Islet of Langerhans (tissue), 1 donor: ENCODE measurements around the gene EIF3D.
"Not testable (repeated sequence)": the region's sequence is repeated elsewhere in the genome, so short reads cannot be mapped to it uniquely, and the experiment has no call there.

ENCODE experiments used
- FAIRE-seq: peaks from one replicate; lab custom pipeline; 2011; peaks lifted over from hg19 to GRCh38; lab: Jason Lieb, UNC

EIF3D gene

DNA sequence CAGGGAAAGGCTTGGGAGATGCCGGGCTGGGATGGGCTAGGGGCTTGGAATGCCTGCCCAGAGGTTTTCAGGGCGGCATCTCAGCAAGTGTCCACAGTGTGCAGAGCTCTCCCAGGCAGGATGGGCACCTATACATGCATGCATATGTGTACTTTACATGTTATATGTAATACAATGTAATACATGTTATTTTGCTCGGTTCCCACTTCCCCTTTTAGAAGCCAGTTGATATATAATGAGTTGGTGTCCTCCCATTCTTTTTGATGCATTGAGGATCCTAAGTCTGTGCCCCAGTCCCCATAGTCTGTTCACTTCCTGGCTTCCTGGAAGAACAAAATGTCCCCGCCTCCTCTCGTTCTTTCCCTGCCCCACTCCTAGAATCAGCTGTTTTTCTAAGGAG, 20.1 kb upstream of the EIF3D start:
- no peak for FAIRE-seq

DNA sequence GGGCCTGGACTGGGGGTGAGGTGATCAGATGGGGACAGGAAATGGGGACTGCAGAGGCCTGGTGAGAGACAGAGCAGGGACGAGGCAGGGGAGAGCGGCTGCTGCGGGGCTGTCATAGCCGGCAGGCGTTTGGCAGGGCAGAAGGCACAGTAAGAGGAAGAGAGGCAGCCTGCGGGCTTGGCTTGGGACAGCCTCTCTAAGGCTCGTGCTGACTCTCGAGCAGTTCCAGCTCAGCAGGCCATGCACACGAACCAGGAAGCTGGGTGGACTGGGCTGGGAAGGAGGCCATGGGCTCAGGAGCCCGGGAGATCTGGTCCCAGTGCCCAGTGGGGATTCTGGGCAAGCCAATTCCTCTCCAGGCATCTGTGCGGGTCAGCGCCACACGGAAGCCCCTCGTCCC, 19.6 kb upstream of the EIF3D start:
- no peak for FAIRE-seq

GRCh38 chr22:36546932-36547331, 18.0 kb upstream of the EIF3D start:
- no peak for FAIRE-seq

- FAIRE-seq = no peak
Observed at GRCh38 chr22:36546092-36546804, 17.3 kb upstream of the EIF3D start.

DNA sequence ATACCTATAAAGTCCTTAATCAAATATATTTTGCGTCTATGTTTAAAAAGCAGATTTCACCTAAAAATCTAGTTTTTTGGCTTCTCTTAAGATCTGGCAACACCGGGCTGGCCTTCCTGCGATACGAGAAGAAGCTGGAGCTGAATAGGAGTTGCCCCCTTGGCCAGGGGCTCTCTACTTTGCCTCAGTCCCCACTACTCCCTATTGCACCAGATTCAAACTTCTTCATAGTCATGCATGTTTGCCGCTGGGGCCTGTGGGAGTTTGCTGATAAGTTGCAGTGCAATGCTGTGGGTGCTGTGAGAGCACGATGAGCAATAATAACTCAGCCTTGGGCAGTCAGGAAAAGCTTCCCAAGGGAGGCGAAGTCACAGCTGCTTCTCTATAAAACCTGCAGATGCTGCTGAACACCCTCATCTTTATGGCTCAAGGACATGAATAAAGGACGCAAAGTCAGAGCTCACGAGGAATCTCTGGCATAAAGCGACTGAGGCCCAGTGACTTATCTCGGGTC, 15.2 kb upstream of the EIF3D start:
- no peak for FAIRE-seq

DNA sequence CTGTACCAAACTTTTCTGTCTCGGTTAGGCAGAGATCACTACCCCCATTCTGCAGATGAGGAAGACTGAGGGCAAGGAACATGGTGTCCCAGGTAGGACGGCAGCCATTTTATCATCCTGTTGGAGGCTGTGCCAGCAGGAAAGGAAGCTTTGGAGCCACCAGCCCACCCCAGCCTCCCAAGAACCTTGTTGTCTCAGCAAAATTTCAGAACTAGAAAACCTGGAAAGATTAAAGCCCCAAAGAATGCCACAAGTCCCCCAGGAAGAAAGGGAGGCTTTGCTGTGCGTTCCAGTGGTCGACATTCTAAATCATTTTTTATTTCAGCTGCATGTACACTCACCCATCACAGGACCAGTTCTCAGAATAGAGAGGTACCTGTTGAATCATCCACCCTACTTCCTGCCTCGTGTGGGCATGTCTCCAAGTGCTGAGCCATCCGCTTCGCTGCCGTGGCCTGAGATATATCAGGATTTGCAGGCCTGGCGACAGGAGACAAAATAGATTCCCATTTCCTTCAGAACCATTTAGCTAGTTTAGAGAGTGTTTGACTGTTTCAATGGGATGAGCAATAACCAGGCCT, 13.0 kb upstream of the EIF3D start:
- FAIRE-seq = no peak

DNA sequence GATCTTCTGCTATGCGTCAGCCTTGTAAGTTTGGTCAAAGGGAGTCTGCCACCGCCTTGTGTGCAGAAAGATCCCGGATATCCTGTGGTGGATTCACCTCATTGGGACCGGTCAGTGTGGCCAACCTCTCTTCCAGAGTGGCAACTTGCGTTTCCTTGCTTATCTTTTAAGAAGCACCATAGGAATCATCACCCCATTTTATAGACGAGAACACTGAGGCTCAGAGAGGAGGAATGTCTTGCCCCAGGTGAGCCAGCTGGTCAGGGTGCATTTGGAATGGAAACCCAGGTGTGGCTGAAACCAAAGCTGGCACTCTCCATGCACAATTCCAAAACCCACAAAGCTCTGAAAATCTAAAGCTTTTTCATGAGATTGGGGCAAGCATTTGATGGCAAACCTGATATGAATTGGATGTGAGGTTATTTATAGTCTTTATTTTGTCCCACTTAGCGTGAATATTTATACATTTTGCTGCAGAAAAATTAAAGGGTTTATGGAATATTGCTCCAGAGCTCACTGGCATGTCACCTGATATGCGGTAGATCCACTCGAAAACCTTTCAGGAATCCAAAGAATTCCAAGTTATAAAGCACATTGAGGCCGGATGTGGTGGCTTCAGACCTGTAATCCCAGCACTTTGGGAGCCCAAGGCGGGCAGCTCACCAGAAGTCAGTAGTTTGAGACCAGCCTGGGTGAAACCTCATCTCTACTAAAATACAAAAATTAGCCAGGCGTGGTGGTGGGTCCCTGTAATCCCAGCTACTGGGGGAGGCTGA, 12.1 kb upstream of the EIF3D start:
- no peak for FAIRE-seq

- FAIRE-seq = no peak
Observed at GRCh38 chr22:36538529-36538928, 9.6 kb upstream of the EIF3D start.

DNA sequence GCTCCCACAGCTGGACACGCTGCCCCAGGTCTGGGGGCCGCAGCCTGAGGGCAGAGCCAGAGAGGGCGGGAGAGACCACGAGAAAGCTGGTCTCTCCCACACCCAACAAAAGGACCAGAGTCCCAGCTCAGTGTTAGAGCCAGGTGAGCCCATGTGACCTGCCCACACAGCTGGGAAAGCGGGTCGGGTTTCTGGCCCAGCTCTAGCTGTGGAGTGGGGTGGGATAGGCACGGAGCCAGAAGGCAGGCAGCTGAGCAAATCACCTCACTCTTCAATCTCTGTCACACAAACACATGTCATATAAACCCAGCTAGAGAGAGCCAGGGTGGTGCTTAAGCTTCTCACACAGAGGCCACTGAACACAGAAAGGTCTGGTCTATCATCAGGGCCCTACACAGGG, 7.8 kb upstream of the EIF3D start:
- FAIRE-seq = no peak

- FAIRE-seq = not testable (repeated sequence)
Observed at GRCh38 chr22:36533320-36533719, 4.4 kb upstream of the EIF3D start.

DNA sequence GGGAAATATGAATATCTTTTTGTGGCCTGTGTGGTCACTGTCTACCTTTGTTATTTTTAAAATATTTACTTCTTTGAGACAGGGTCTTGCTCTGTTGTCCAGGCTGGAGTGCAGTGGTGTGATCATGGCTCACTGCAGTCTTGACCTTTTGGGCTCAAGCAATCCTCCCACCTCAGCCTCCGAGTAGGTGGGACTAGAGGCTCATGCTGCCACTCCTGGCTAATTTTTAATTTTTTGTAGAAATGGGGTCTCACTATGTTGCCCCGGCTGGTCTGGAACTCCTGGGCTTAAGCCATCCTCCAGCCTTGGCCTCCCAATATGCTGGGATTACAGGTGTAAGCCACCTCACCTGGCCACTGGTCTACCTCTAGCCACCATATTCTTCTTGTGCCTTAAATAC, 3.5 kb upstream of the EIF3D start:
- FAIRE-seq = no peak

GRCh38 chr22:36528341-36528740, 625 bp downstream of the EIF3D start:
- no peak for FAIRE-seq

DNA sequence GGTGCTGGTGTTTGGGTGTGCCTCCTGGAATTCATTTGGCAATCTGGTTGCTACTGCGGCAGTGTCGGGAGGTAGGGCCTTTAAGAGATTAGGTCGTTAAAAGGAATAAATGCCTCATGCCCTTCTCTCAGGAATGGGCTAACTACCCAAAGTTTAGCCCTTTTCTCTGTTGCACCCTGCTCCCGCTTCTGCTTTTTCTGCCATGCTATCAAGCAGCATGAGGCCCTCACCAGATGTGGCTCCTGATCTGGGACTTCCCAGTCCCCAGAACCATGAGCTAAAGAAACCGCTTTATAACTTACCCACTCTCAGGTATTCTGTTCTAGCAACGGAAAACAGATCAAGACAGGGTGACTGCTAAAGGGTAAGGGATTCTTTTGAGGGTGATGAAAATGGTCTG, 6.3 kb downstream of the EIF3D start:
- FAIRE-seq = no peak

DNA sequence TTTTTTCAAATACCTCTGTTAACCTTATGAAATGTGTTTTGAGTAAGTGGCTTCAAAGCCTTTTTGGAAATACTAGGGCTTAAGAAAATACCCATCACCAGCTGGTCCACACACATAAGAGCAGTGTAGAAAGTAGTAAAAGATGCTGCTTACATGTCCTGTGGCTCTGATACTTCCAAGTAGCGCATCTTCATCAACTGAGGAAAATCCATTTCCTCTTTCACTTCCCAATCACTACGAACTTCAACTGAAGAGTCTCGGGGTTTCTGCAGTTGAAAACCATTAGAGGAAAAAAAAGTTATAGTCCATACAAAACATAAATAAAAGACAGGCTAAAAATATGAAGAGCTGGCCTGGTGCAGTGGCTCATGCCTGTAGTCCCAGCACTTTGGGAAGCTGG, 8.5 kb downstream of the EIF3D start:
- no peak for FAIRE-seq

DNA sequence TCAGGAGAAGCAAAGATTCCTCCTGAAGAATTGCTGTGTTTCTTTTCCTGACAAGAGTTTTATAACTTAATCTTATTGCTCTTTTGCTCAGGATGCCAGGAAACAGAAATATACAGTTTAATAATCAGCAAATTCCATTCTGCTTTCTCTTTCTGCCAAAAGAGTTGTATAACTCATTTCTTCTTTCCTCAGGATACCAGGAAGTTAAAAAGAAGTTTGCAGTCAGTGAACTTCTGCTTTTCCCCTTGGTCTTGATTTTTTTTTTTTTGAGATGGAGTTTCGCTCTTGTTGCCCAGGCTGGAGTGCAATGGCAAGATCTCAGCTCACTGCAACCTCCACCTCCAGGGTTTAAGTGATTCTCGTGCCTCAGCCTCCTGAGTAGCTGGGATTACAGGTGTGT, 9.1 kb downstream of the EIF3D start:
- not testable (repeated sequence) for FAIRE-seq

- no peak for FAIRE-seq
Observed at GRCh38 chr22:36514766-36515165, 14.2 kb downstream of the EIF3D start.

- no peak for FAIRE-seq
Observed at GRCh38 chr22:36512991-36513390, 16.0 kb downstream of the EIF3D start.

DNA sequence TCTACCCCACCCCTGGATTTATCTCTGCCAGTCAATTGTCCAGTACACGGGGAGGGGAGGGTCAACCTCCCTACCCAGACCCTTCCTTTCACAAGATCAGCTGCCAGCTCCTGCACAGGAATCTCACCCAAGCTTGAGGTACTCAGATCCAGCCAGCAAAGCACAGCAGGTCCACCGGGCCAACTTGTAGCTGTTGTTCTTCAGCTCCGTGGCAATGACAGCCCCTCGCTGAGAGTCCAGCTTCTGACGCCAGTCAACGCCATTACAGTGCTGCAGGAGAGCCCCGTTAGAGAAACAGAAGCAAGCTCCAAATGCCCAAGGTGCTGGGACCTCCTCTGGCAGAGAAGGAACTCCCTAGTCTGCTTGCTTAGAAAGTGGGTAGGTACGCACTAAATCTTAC, 16.6 kb downstream of the EIF3D start:
- FAIRE-seq = no peak

- no peak for FAIRE-seq
Observed at GRCh38 chr22:36510966-36511881, 17.7 kb downstream of the EIF3D start.

- no peak for FAIRE-seq
Observed at GRCh38 chr22:36510384-36510783, 18.6 kb downstream of the EIF3D start.

GRCh38 chr22:36507518-36508010, 21.4 kb downstream of the EIF3D start:
- no peak for FAIRE-seq
